SK-N-SH treated with all-trans-retinoic acid at 6 μM for 48 hours (cell line): Measurements from ENCODE around the gene WDFY2.

Experiments used
- ATAC-seq: fragments of 200-7000 bp; cut with Tn5 transposase; 3 replicates; pipeline ENCODE4 v1.9.1; 2020; ENCODE audit warnings: mild to moderate bottlenecking, moderate library complexity
- ARNTL ChIP-seq: fragments of 450-650 bp; formaldehyde crosslinking; IDR thresholded peaks from 2 replicates; pipeline ENCODE4 v1.5.0; 2020; ENCODE audit warnings: low read depth, mild to moderate bottlenecking, moderate library complexity, borderline replicate concordance
- GLIS3 ChIP-seq: fragments of 250-450 bp; sonication (Bioruptor Pico); IDR thresholded peaks from 2 replicates; pipeline ENCODE4 v1.5.0; 2020; ENCODE audit warnings: mild to moderate bottlenecking, moderate library complexity
- ISL1 ChIP-seq: fragments of 250-450 bp; sonication (Bioruptor Pico); IDR thresholded peaks from 2 replicates; pipeline ENCODE4 v2.1.2; 2022; ENCODE audit warnings: mild to moderate bottlenecking, moderate library complexity
- OSR1 ChIP-seq: fragments of 250-450 bp; sonication (Bioruptor Pico); IDR thresholded peaks from 2 replicates; pipeline ENCODE4 v1.8.0; 2022; ENCODE audit warnings: moderate library complexity, mild to moderate bottlenecking, inconsistent platforms
- PPARA ChIP-seq: fragments of 250-450 bp; sonication (Bioruptor Pico); IDR thresholded peaks from 2 replicates; pipeline ENCODE4 v1.5.0; 2020; ENCODE audit warnings: mild to moderate bottlenecking, borderline replicate concordance
- RARB ChIP-seq: fragments of 250-450 bp; sonication (Bioruptor Pico); IDR thresholded peaks from 2 replicates; pipeline ENCODE4 v1.8.0; 2021; ENCODE audit warnings: mild to moderate bottlenecking, moderate library complexity
- SNAI2 ChIP-seq: fragments of 250-450 bp; sonication (Bioruptor Pico); IDR thresholded peaks from 2 replicates; pipeline ENCODE4 v1.5.0; 2020; ENCODE audit warnings: mild to moderate bottlenecking, moderate library complexity
- TCF4 ChIP-seq: fragments of 250-450 bp; sonication (Bioruptor Pico); IDR thresholded peaks from 2 replicates; pipeline ENCODE4 v1.8.0; 2021; ENCODE audit warnings: mild to moderate bottlenecking, moderate library complexity, borderline replicate concordance
- TOX ChIP-seq: fragments of 250-450 bp; sonication (Bioruptor Pico); IDR thresholded peaks from 2 replicates; pipeline ENCODE4 v1.8.0; 2021; ENCODE audit warnings: mild to moderate bottlenecking, moderate library complexity, borderline replicate concordance
- ZC3H10 ChIP-seq: fragments of 250-450 bp; sonication (Bioruptor Pico); IDR thresholded peaks from 2 replicates; pipeline ENCODE4 v1.5.1; 2021; ENCODE audit warnings: mild to moderate bottlenecking, moderate library complexity
- ZFP3 ChIP-seq: fragments of 250-450 bp; sonication (Bioruptor Pico); IDR thresholded peaks from 2 replicates; pipeline ENCODE4 v1.5.0; 2020; ENCODE audit warnings: mild to moderate bottlenecking, moderate library complexity
- ZFP30 ChIP-seq: fragments of 450-650 bp; formaldehyde crosslinking; IDR thresholded peaks from 2 replicates; pipeline ENCODE4 v1.5.0; 2022; ENCODE audit warnings: mild to moderate bottlenecking, moderate library complexity
- ZNF565 ChIP-seq: fragments of 450-650 bp; formaldehyde crosslinking; conservative IDR thresholded peaks from 2 replicates; pipeline ENCODE4 v1.5.0; 2020; ENCODE audit warnings: low read depth, mild to moderate bottlenecking, moderate library complexity
- ZNF8 ChIP-seq: fragments of 450-650 bp; formaldehyde crosslinking; IDR thresholded peaks from 2 replicates; pipeline ENCODE4 v1.5.0; 2020; ENCODE audit warnings: mild to moderate bottlenecking, moderate library complexity
- TF ChIP-seq, protein P1 (sequence below): fragments of 250-450 bp; sonication (Bioruptor Pico); IDR thresholded peaks from 2 replicates; pipeline ENCODE4 v1.8.0; 2021; ENCODE audit warnings: low read depth, mild to moderate bottlenecking, moderate library complexity, borderline replicate concordance
- TF ChIP-seq, protein P2 (sequence below): fragments of 250-450 bp; sonication (Bioruptor Pico); IDR thresholded peaks from 2 replicates; pipeline ENCODE4 v1.5.0; 2020; ENCODE audit warnings: mild to moderate bottlenecking, moderate library complexity
- TF ChIP-seq, protein P3 (sequence below): fragments of 250-450 bp; sonication (Bioruptor Pico); IDR thresholded peaks from 2 replicates; pipeline ENCODE4 v1.8.0; 2020; ENCODE audit warnings: mild to moderate bottlenecking, moderate library complexity, borderline replicate concordance
- TF ChIP-seq, protein P4 (sequence below): fragments of 250-450 bp; sonication (Bioruptor Pico); IDR thresholded peaks from 2 replicates; pipeline ENCODE4 v1.5.1; 2020; ENCODE audit warnings: low read depth, mild to moderate bottlenecking, moderate library complexity
- TF ChIP-seq, protein P5 (sequence below): fragments of 250-450 bp; sonication (Bioruptor Pico); IDR thresholded peaks from 2 replicates; pipeline ENCODE4 v1.5.1; 2021; ENCODE audit warnings: mild to moderate bottlenecking, moderate library complexity

Gene WDFY2

DNA sequence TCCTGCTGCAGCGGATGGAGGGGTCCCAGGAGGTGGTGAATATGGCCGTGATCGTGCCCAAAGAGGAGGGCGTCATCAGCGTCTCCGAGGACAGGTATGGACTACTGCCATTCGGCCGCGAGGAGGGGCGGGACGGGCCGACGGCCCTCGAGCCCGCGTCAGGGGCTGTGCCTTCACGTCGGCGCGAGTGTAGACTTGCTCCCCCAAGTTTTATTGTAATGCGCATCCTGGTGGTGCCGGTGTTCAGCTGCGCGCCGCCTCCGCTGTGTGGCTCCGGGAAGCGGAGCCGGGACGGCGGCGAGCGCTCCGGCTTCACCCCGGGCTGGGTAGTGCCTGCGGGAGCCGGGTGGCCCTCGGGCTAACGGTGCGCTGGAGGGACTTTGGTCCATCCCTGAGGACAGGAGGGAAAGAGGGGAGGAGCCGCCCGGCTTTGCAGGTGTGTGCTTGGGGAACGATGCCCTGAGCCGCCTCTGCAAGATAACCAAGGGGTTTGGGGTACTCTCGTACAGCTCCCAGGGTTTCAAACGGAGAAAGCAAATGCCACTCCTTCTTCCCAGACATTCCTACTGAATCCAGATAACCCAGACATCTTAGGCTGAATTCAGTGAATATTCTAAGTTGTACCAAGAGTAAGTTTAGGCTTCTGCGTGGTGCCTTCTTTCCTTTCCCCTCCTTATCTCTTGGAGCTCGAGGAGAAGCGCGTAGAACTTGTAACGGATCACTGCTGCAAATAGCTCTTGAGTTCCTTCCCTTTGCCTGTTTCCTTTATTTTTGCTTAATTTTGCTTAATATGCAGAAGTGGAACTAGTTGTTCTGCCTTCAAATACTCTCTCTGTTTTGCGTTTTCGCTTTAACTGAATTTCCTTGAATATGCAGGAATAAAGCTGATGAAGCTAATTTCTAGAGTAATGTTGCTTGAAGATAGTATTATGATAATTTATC, 740 bp downstream of the WDFY2 start:
- peak; percentile 61 for ATAC-seq
- 0 out of 2 replicates have a peak, but pooled peaks have one; percentile 38 for TF ChIP-seq ZFP3 (CRISPR knock-in tag)
- TF ChIP-seq TOX = no peak

DNA sequence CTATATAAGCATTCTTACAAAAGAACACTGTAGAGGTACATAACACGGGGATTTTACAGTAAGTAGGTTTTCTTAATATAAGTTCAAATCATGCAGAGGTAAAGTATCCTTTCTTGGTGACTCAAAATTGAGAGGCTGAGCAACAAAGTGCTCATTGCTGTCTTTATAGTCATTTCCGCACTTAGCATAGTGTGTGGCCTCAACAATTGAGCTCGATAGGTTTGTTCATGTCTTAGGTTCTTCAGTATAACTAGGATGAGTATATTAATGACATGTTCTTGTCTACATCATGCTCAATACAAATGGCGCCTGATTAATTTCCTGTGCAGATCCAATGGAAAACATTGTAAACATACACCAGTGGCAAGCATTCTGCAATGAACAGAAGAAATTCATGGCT, 1.4 kb downstream of the WDFY2 start:
- TF ChIP-seq ZNF8 (CRISPR knock-in tag) = no peak
- no peak for ATAC-seq

- TF ChIP-seq TCF4 (CRISPR knock-in tag) (no peak), OSR1 (CRISPR knock-in tag) (no peak), RARB (CRISPR knock-in tag) (no peak), ZFP30 (CRISPR knock-in tag) (no peak), TOX (no peak)
- TF ChIP-seq, protein P1, sequence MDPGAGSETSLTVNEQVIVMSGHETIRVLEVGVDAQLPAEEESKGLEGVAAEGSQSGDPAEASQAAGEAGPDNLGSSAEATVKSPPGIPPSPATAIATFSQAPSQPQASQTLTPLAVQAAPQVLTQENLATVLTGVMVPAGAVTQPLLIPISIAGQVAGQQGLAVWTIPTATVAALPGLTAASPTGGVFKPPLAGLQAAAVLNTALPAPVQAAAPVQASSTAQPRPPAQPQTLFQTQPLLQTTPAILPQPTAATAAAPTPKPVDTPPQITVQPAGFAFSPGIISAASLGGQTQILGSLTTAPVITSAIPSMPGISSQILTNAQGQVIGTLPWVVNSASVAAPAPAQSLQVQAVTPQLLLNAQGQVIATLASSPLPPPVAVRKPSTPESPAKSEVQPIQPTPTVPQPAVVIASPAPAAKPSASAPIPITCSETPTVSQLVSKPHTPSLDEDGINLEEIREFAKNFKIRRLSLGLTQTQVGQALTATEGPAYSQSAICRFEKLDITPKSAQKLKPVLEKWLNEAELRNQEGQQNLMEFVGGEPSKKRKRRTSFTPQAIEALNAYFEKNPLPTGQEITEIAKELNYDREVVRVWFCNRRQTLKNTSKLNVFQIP (CRISPR knock-in tag) = no peak
- ATAC-seq = no peak
Measured at GRCh38 chr13:51587372-51587771, 3.1 kb downstream of the WDFY2 start.

- TF ChIP-seq ZFP3 (CRISPR knock-in tag) (peak; percentile 99), TCF4 (CRISPR knock-in tag) (no peak)
- TF ChIP-seq, all 23 proteins: peak for 1
- ATAC-seq = no peak
Measured at GRCh38 chr13:51588406-51588949, 4.2 kb downstream of the WDFY2 start.

GRCh38 chr13:51589793-51590192, 5.5 kb downstream of the WDFY2 start:
- TF ChIP-seq, protein P2, sequence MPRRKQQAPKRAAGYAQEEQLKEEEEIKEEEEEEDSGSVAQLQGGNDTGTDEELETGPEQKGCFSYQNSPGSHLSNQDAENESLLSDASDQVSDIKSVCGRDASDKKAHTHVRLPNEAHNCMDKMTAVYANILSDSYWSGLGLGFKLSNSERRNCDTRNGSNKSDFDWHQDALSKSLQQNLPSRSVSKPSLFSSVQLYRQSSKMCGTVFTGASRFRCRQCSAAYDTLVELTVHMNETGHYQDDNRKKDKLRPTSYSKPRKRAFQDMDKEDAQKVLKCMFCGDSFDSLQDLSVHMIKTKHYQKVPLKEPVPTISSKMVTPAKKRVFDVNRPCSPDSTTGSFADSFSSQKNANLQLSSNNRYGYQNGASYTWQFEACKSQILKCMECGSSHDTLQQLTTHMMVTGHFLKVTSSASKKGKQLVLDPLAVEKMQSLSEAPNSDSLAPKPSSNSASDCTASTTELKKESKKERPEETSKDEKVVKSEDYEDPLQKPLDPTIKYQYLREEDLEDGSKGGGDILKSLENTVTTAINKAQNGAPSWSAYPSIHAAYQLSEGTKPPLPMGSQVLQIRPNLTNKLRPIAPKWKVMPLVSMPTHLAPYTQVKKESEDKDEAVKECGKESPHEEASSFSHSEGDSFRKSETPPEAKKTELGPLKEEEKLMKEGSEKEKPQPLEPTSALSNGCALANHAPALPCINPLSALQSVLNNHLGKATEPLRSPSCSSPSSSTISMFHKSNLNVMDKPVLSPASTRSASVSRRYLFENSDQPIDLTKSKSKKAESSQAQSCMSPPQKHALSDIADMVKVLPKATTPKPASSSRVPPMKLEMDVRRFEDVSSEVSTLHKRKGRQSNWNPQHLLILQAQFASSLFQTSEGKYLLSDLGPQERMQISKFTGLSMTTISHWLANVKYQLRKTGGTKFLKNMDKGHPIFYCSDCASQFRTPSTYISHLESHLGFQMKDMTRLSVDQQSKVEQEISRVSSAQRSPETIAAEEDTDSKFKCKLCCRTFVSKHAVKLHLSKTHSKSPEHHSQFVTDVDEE = no peak
- no peak for TF ChIP-seq SNAI2 (CRISPR knock-in tag)
- TF ChIP-seq, protein P3, sequence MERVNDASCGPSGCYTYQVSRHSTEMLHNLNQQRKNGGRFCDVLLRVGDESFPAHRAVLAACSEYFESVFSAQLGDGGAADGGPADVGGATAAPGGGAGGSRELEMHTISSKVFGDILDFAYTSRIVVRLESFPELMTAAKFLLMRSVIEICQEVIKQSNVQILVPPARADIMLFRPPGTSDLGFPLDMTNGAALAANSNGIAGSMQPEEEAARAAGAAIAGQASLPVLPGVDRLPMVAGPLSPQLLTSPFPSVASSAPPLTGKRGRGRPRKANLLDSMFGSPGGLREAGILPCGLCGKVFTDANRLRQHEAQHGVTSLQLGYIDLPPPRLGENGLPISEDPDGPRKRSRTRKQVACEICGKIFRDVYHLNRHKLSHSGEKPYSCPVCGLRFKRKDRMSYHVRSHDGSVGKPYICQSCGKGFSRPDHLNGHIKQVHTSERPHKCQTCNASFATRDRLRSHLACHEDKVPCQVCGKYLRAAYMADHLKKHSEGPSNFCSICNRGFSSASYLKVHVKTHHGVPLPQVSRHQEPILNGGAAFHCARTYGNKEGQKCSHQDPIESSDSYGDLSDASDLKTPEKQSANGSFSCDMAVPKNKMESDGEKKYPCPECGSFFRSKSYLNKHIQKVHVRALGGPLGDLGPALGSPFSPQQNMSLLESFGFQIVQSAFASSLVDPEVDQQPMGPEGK = no peak
- TF ChIP-seq, protein P4, sequence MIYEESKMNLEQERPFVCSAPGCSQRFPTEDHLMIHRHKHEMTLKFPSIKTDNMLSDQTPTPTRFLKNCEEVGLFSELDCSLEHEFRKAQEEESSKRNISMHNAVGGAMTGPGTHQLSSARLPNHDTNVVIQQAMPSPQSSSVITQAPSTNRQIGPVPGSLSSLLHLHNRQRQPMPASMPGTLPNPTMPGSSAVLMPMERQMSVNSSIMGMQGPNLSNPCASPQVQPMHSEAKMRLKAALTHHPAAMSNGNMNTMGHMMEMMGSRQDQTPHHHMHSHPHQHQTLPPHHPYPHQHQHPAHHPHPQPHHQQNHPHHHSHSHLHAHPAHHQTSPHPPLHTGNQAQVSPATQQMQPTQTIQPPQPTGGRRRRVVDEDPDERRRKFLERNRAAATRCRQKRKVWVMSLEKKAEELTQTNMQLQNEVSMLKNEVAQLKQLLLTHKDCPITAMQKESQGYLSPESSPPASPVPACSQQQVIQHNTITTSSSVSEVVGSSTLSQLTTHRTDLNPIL (CRISPR knock-in tag) = no peak
- TF ChIP-seq ZFP30 (CRISPR knock-in tag) = no peak
- TF ChIP-seq ISL1 (CRISPR knock-in tag) = no peak
- TF ChIP-seq TCF4 (CRISPR knock-in tag) = no peak
- TF ChIP-seq OSR1 (CRISPR knock-in tag) = no peak
- TF ChIP-seq ZFP3 (CRISPR knock-in tag) = no peak
- no peak for TF ChIP-seq ZNF8 (CRISPR knock-in tag)
- TF ChIP-seq TOX = no peak
- no peak for TF ChIP-seq ARNTL (CRISPR knock-in tag)
- TF ChIP-seq, protein P5, sequence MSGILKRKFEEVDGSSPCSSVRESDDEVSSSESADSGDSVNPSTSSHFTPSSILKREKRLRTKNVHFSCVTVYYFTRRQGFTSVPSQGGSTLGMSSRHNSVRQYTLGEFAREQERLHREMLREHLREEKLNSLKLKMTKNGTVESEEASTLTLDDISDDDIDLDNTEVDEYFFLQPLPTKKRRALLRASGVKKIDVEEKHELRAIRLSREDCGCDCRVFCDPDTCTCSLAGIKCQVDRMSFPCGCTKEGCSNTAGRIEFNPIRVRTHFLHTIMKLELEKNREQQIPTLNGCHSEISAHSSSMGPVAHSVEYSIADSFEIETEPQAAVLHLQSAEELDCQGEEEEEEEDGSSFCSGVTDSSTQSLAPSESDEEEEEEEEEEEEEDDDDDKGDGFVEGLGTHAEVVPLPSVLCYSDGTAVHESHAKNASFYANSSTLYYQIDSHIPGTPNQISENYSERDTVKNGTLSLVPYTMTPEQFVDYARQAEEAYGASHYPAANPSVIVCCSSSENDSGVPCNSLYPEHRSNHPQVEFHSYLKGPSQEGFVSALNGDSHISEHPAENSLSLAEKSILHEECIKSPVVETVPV = no peak
- no peak for TF ChIP-seq GLIS3 (CRISPR knock-in tag)
- TF ChIP-seq, protein P1 (CRISPR knock-in tag) = no peak
- no peak for TF ChIP-seq PPARA (CRISPR knock-in tag)
- no peak for TF ChIP-seq ZC3H10 (CRISPR knock-in tag)
- no peak for TF ChIP-seq ZNF565 (CRISPR knock-in tag)
- 0 out of 3 replicates have a peak, but pooled peaks have one; percentile 2 for ATAC-seq
